ENCODE results near the gene MMS22L.

DNA sequence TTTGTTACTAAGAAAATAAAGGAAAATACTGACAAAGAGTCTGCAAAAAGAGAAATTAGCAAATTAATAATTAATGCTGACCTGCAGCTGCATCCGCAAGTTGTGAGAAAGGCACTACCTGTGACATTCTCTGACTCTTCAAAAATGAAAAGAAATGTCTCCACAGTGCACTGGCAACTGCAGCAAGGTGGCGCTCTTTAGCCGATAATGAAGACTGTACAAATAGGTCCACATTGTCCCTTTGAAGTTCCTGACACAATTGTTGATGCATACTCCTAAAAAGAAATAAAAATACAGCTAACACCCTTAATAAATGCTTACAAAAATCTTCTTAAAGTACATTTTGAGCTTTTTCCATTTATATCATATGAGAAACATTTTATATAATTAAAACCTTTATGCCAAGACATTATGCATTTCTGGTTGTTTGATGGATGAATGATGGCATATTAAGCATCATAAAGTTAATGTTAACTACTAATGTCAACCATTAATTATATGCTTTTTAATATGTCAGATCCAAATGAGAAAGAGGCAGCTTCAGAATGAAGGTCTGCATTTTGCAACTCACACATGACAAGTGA, 96.5 kb downstream of the MMS22L start:
- TF ChIP-seq POLR2A (IDR thresholded peaks at IDR 0.05), result no peak
- TF ChIP-seq, protein P1, sequence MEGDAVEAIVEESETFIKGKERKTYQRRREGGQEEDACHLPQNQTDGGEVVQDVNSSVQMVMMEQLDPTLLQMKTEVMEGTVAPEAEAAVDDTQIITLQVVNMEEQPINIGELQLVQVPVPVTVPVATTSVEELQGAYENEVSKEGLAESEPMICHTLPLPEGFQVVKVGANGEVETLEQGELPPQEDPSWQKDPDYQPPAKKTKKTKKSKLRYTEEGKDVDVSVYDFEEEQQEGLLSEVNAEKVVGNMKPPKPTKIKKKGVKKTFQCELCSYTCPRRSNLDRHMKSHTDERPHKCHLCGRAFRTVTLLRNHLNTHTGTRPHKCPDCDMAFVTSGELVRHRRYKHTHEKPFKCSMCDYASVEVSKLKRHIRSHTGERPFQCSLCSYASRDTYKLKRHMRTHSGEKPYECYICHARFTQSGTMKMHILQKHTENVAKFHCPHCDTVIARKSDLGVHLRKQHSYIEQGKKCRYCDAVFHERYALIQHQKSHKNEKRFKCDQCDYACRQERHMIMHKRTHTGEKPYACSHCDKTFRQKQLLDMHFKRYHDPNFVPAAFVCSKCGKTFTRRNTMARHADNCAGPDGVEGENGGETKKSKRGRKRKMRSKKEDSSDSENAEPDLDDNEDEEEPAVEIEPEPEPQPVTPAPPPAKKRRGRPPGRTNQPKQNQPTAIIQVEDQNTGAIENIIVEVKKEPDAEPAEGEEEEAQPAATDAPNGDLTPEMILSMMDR (IDR thresholded peaks at IDR 0.05), result peak in 4 of 6 experiments; percentile 84 to 88 (median 86)

All from Peyer's patch (tissue), 4 donors.